H1 (cell line): ENCODE measurements around the gene TBC1D9B. TPM values are rescaled to one million over a fixed set of nuclear protein-coding genes. Genes with fewer than 3 reads are reported as not detected.

Source experiments
- CTCF ChIA-PET: fragments of 300-600 bp; sonication (Branson Sonifier 250); formaldehyde crosslinking; loops from one replicate; lab custom pipeline; 2021; ENCODE audit not compliant: partially characterized antibody; lab: Charles Lee
- POLR2A ChIA-PET: fragments of 300-600 bp; sonication (Branson Sonifier 250); formaldehyde crosslinking; loops from one replicate; lab custom pipeline; 2021; ENCODE audit warnings: inconsistent platforms; ENCODE audit not compliant: partially characterized antibody; lab: Charles Lee
- DNase-seq, 2 experiments: peaks; one replicate each; pipeline versions ENCODE4 v3.0.0 to v3.0.0-alpha.2; 2010 to 2022; ENCODE audit warnings: low spot score in 2 of 2, low read depth in 1 of 2, mixed read lengths in 1 of 2
- FAIRE-seq: peaks from 2 replicates; lab custom pipeline; 2011; peaks lifted over from hg19 to GRCh38; lab: Jason Lieb, UNC
- H2AFZ ChIP-seq: 2 replicates; pipeline ENCODE4 v1.8.1; 2012; ENCODE audit warnings: low read length, inconsistent platforms
- H2AK5ac ChIP-seq: 2 replicates; pipeline ENCODE4 v1.6.1; 2013; ENCODE audit warnings: low read depth, low read length
- H2BK120ac ChIP-seq: replicated peaks from 2 replicates; pipeline ENCODE3; 2013; ENCODE audit warnings: low read depth, low read length, inconsistent platforms
- H2BK12ac ChIP-seq: 2 replicates; pipeline ENCODE4 v1.6.1; 2013; ENCODE audit warnings: low read depth, low read length
- H2BK15ac ChIP-seq: 2 replicates; pipeline ENCODE4 v1.6.1; 2013; ENCODE audit warnings: low read length
- H2BK20ac ChIP-seq: 2 replicates; pipeline ENCODE4 v1.6.1; 2013; ENCODE audit warnings: low read length
- H2BK5ac ChIP-seq: 2 replicates; pipeline ENCODE4 v1.6.1; 2013; ENCODE audit warnings: low read depth, low read length
- H3K14ac ChIP-seq: 2 replicates; pipeline ENCODE4 v1.6.1; 2013; ENCODE audit warnings: inconsistent platforms; ENCODE audit not compliant: insufficient read length
- H3K18ac ChIP-seq: 2 replicates; pipeline ENCODE4 v1.6.1; 2013; ENCODE audit warnings: low read length; ENCODE audit errors: extremely low read depth
- H3K23ac ChIP-seq: 2 replicates; pipeline ENCODE4 v1.6.1; 2013; ENCODE audit warnings: inconsistent platforms; ENCODE audit not compliant: insufficient read length
- H3K23me2 ChIP-seq: 2 replicates; pipeline ENCODE4 v1.6.1; 2013; ENCODE audit warnings: low read depth, low read length
- H3K27ac ChIP-seq: 2 replicates; pipeline ENCODE4 v1.6.1; 2011; ENCODE audit warnings: low read depth, low read length, inconsistent platforms
- H3K27me3 ChIP-seq, 4 experiments: replicated peaks in 1 of 4; 1 replicate in 1 of 4; 2 replicates in 3 of 4; pipeline versions ENCODE4 v1.6.1 to v1.8.1; 2011 to 2013; ENCODE audit warnings: low read length in 3 of 4, mild to moderate bottlenecking in 3 of 4, inconsistent platforms in 2 of 4, mixed read lengths in 2 of 4, moderate library complexity in 1 of 4; ENCODE audit not compliant: control insufficient read depth in 3 of 4, insufficient read depth in 3 of 4; ENCODE audit errors: extremely low read depth in 1 of 4
- H3K36me3 ChIP-seq, 4 experiments: 2 replicates each; pipeline versions ENCODE4 v1.6.1 to v1.8.1; 2011 to 2013; ENCODE audit warnings: mild to moderate bottlenecking in 4 of 4, low read length in 3 of 4, moderate library complexity in 2 of 4, control low read depth in 1 of 4, inconsistent platforms in 1 of 4; ENCODE audit not compliant: insufficient read depth in 4 of 4, control insufficient read depth in 2 of 4
- H3K4ac ChIP-seq: replicated peaks from 2 replicates; pipeline ENCODE3; 2013; ENCODE audit warnings: low read length, low read depth, mixed read lengths, inconsistent platforms; ENCODE audit not compliant: insufficient read length
- H3K4me1 ChIP-seq, 4 experiments: replicated peaks in 1 of 4; 1 replicate in 1 of 4; 2 replicates in 3 of 4; pipeline versions ENCODE4 v1.6.1 to v1.8.1; 2011 to 2013; ENCODE audit warnings: low read length in 3 of 4, inconsistent platforms in 2 of 4, mixed read lengths in 1 of 4; ENCODE audit not compliant: insufficient read depth in 4 of 4, control insufficient read depth in 3 of 4
- H3K4me2 ChIP-seq, 2 experiments: 2 replicates each; pipeline versions ENCODE4 v1.6.1 to v1.8.1; 2011 to 2013; ENCODE audit warnings: low read depth in 2 of 2, low read length in 2 of 2, control low read depth in 1 of 2, inconsistent platforms in 1 of 2, mild to moderate bottlenecking in 1 of 2; ENCODE audit not compliant: insufficient read depth in 1 of 2
- H3K4me3 ChIP-seq, 4 experiments: fragments of 200-600, 300-600 bp in 1 of 4; sonication (generic), shearing (Covaris generic), sonication (Bioruptor Twin) in 1 of 4; 2 replicates each; pipeline versions ENCODE4 v1.5.1 to v1.8.1; 2011 to 2016; ENCODE audit warnings: low read length in 4 of 4, low read depth in 3 of 4, control low read depth in 2 of 4, inconsistent platforms in 2 of 4, mild to moderate bottlenecking in 2 of 4, mixed read lengths in 1 of 4, moderate library complexity in 1 of 4; ENCODE audit not compliant: insufficient read depth in 2 of 4; ENCODE audit errors: extremely low read depth in 1 of 4
- H3K56ac ChIP-seq: replicated peaks from 2 replicates; pipeline ENCODE3; 2013; ENCODE audit warnings: low read depth, mild to moderate bottlenecking, mixed read lengths, low read length, inconsistent platforms; ENCODE audit not compliant: insufficient read length
- H3K79me1 ChIP-seq: 2 replicates; pipeline ENCODE4 v1.6.1; 2013; ENCODE audit warnings: low read depth, low read length, control low read depth
- H3K79me2 ChIP-seq, 2 experiments: 2 replicates each; pipeline versions ENCODE4 v1.6.1 to v1.8.1; 2012 to 2013; ENCODE audit warnings: low read length in 2 of 2, mild to moderate bottlenecking in 2 of 2, inconsistent platforms in 1 of 2; ENCODE audit not compliant: insufficient read depth in 2 of 2, control insufficient read depth in 1 of 2
- H3K9ac ChIP-seq, 4 experiments: replicated peaks in 1 of 4; 1 replicate in 1 of 4; 2 replicates in 3 of 4; pipeline versions ENCODE4 v1.6.1 to v1.8.1; 2011 to 2013; ENCODE audit warnings: low read depth in 3 of 4, low read length in 3 of 4, control low read depth in 2 of 4, mild to moderate bottlenecking in 2 of 4, moderate library complexity in 2 of 4, inconsistent platforms in 1 of 4; ENCODE audit errors: extremely low read depth in 1 of 4
- H3K9me3 ChIP-seq, 2 experiments: 2 replicates each; pipeline versions ENCODE4 v1.6.1 to v1.8.1; 2012 to 2013; ENCODE audit warnings: mild to moderate bottlenecking in 2 of 2, moderate library complexity in 2 of 2, control low read depth in 1 of 2, inconsistent platforms in 1 of 2, low read depth in 1 of 2, low read length in 1 of 2, mixed read lengths in 1 of 2; ENCODE audit not compliant: insufficient read depth in 2 of 2
- H4K20me1 ChIP-seq, 2 experiments: replicated peaks in 1 of 2; 2 replicates each; pipeline versions ENCODE3 to v1.8.1; 2011 to 2013; ENCODE audit warnings: inconsistent platforms in 2 of 2, low read length in 2 of 2, mild to moderate bottlenecking in 1 of 2; ENCODE audit not compliant: insufficient read depth in 2 of 2, control insufficient read depth in 1 of 2
- H4K5ac ChIP-seq: 2 replicates; pipeline ENCODE4 v1.6.1; 2013; ENCODE audit warnings: low read length, low read depth, mixed read lengths, inconsistent platforms; ENCODE audit not compliant: insufficient read length
- H4K8ac ChIP-seq: 2 replicates; pipeline ENCODE4 v1.8.0; 2013; ENCODE audit warnings: mild to moderate bottlenecking, moderate library complexity, low read length, inconsistent platforms; ENCODE audit not compliant: insufficient read depth; ENCODE audit errors: extremely low read depth
- H4K91ac ChIP-seq: replicated peaks from 2 replicates; pipeline ENCODE3; 2013; ENCODE audit warnings: low read length, mixed read lengths, inconsistent platforms; ENCODE audit not compliant: insufficient read length
- ASH2L ChIP-seq: fragments of 200-600, 300-600 bp; sonication (generic); IDR thresholded peaks from one replicate; pipeline ENCODE4 v1.7.1; 2017; ENCODE audit warnings: low read length
- E2F6 ChIP-seq: IDR thresholded peaks from 2 replicates; pipeline ENCODE4 v1.6.1; 2012; ENCODE audit warnings: inconsistent platforms
- KDM1A ChIP-seq: fragments of 200-600, 300-600 bp; sonication (generic); IDR thresholded peaks from 2 replicates; pipeline ENCODE4 v1.7.1; 2016; ENCODE audit warnings: mild to moderate bottlenecking, low read length, borderline replicate concordance
- KDM4A ChIP-seq: IDR thresholded peaks from one replicate; pipeline ENCODE4 v1.7.1; 2012; ENCODE audit warnings: low read depth, mild to moderate bottlenecking, moderate library complexity, low read length, inconsistent platforms; ENCODE audit not compliant: severe bottlenecking
- MAX ChIP-seq: IDR thresholded peaks from 2 replicates; pipeline ENCODE4 v1.6.1; 2012; ENCODE audit warnings: inconsistent platforms
- POLR2A ChIP-seq, 2 experiments: IDR thresholded peaks; 1 replicate in 1 of 2; 2 replicates in 1 of 2; pipeline ENCODE4 v1.6.1; 2011; ENCODE audit warnings: low read depth in 2 of 2, low read length in 2 of 2, mild to moderate bottlenecking in 2 of 2; ENCODE audit errors: control extremely low read depth in 1 of 2
- SUZ12 ChIP-seq: fragments of 200-600 bp; sonication (generic); IDR thresholded peaks from 2 replicates; pipeline ENCODE4 v1.6.1; 2012; ENCODE audit warnings: mild to moderate bottlenecking, inconsistent platforms, low read length, moderate library complexity, mixed read lengths
- TEAD4 ChIP-seq: IDR thresholded peaks from 2 replicates; pipeline ENCODE4 v1.6.1; 2012; ENCODE audit warnings: low read depth, low read length, inconsistent platforms, mixed read lengths
- WGBS, 2 experiments: shearing (Covaris generic) in 1 of 2; methylation state at CpG; one replicate each; pipeline versions ENCODE4 v1.1.6 to v1.1.7; 2013 to 2015; ENCODE audit warnings: low lambda C conversion rate in 2 of 2, mixed read lengths in 2 of 2, inconsistent platforms in 1 of 2, low coverage in 1 of 2, missing lambda C conversion rate in 1 of 2; ENCODE audit not compliant: insufficient replicate concordance in 2 of 2, insufficient coverage in 1 of 2, insufficient read length in 1 of 2; ENCODE audit errors: extremely low coverage in 1 of 2, missing lambda C conversion rate in 1 of 2; 5-methylcytosine and 5-hydroxymethylcytosine counted together
- polyA plus RNA-seq, 7 experiments: library from polyadenylated mRNA; depleted of rRNA in 3 of 7; stranded (reverse) in 5 of 7; unstranded in 2 of 7; fragments of >200 nt in 5 of 7; fragments of 200-250 nt in 2 of 7; gene quantifications; 1 replicate in 5 of 7; 2 replicates in 1 of 7; 4 replicates in 1 of 7; pipeline versions ENCODE4 v1.2.1 to v1.2.3, GENCODE V29; 2011 to 2013; ENCODE audit warnings: missing spikeins in 2 of 7, mixed read lengths in 2 of 7
- total RNA-seq: library from RNA; stranded (reverse); fragmentation: NEBNext Ultra II Directional; extraction: Animal tissue kit (Norgen Biotek cat#: 25700); gene quantifications from 2 replicates; pipeline ENCODE4 v1.2.1, GENCODE V29; 2021

TBC1D9B gene
- total and polyA plus RNA-seq, 2 of the 8 experiments (the other 6 are each of a cell fraction or from before 2014, with no cell fraction given), result 33.6 to 57.1 TPM

- Histone ChIP-seq H3K4me2 (peak overlapping the region; percentile 64 to 82), H3K4me1 (peaks cover 0 to 7% (median 4%) of the 10 kb centered on the region in 4 experiments; a peak in 5 of 7 replicates), H2AFZ (no peak overlapping the region), H4K91ac (no peak overlapping the region), H2AK5ac (no peak overlapping the region), H2BK120ac (no peak overlapping the region), H2BK12ac (no peak overlapping the region), H3K79me1 (peaks cover 4% of the 10 kb centered on the region), H3K23ac (no peak overlapping the region), H3K9me3 (no peaks in the 10 kb centered on the region), H3K4me3 (peak overlapping the region; percentile 25 to 72 (median 52)), H4K8ac (no peak overlapping the region), H3K18ac (no peak overlapping the region; the same call in 1 of the 2 replicates), H3K79me2 (peaks cover 0 to 2% of the 10 kb centered on the region in 2 experiments; a peak in 1 of 4 replicates), H3K27ac (no peak overlapping the region), H3K4ac (no peak overlapping the region), H3K14ac (no peak overlapping the region), H4K20me1 (peaks cover 0 to 14% of the 10 kb centered on the region in 2 experiments)
- no peak for FAIRE-seq
- DNase-seq, result peak in 1 of 2 experiments; percentile 69
- CTCF ChIA-PET, result interaction anchor here (0.7 to 3.5 kb wide), 14 partner anchors 9 to 209 kb away, joined by 3 to 24 read pairs (median 4); no protein-coding TSS in a partner anchor
- 43% methylated on average over 20 of the region's 50 CpGs; no CpG with 5 or more reads in 1 of the 2 experiments for WGBS, 2 experiments
- POLR2A ChIA-PET, result interaction anchor here (0.6 to 1.4 kb wide), 4 partner anchors 12 to 262 kb away, joined by 3 to 5 read pairs (median 3); no protein-coding TSS in a partner anchor
- no peak for TF ChIP-seq KDM1A
- TF ChIP-seq ASH2L, result no peak
- TF ChIP-seq POLR2A (IDR thresholded peaks at IDR 0.05; ENCODE audit: control extremely low read depth in 1 of 2, low read depth in 2 of 2, low read length in 2 of 2), result no peak
- TF ChIP-seq TEAD4, result no peak
- peak; percentile 23 for TF ChIP-seq KDM4A
- 0 out of 2 replicates have a peak, but pooled peaks have one; percentile 13 for TF ChIP-seq E2F6
- peak; percentile 27; the same call in 1 of the 2 replicates for TF ChIP-seq SUZ12
- 0 out of 2 replicates have a peak, but pooled peaks have one; percentile 28 for TF ChIP-seq MAX
- TF ChIP-seq, all 59 proteins: peak for 4
- Histone ChIP-seq H3K56ac (no peak overlapping the region), H2BK5ac (no peak overlapping the region), H3K9ac (peak overlapping the region in 2 of 4 experiments; percentile 35 to 68; a peak in 3 of 7 replicates), H3K23me2 (peaks cover 7% of the 10 kb centered on the region; the same call in 1 of the 2 replicates), H3K27me3 (peaks cover 0 to 6% (median 0%) of the 10 kb centered on the region in 4 experiments; a peak in 2 of 7 replicates), H4K5ac (no peak overlapping the region), H3K36me3 (peaks cover 0 to 9% (median 0%) of the 10 kb centered on the region in 4 experiments; a peak in 3 of 8 replicates), H2BK20ac (no peak overlapping the region), H2BK15ac (no peak overlapping the region)
Observed at GRCh38 chr5:179906795-179907555, 722 bp downstream of the TBC1D9B start.
